Middle frontal gyrus (tissue), 1 donor: ENCODE results near the gene TP53TG5.

ENCODE experiments used
- DNase-seq: peaks from one replicate; pipeline ENCODE4 v3.0.0-alpha.2; 2015; ENCODE audit warnings: low spot score; ENCODE audit errors: extremely low spot score

The TP53TG5 gene

GRCh38 chr20:45378191-45378590 is at the start of gene TP53TG5:
Gene TP53TG5, minus strand, starts transcription at chr20:45378325. Its CDS starts 89 bp downstream, at chr20:45378236.
- no peak for DNase-seq

DNA sequence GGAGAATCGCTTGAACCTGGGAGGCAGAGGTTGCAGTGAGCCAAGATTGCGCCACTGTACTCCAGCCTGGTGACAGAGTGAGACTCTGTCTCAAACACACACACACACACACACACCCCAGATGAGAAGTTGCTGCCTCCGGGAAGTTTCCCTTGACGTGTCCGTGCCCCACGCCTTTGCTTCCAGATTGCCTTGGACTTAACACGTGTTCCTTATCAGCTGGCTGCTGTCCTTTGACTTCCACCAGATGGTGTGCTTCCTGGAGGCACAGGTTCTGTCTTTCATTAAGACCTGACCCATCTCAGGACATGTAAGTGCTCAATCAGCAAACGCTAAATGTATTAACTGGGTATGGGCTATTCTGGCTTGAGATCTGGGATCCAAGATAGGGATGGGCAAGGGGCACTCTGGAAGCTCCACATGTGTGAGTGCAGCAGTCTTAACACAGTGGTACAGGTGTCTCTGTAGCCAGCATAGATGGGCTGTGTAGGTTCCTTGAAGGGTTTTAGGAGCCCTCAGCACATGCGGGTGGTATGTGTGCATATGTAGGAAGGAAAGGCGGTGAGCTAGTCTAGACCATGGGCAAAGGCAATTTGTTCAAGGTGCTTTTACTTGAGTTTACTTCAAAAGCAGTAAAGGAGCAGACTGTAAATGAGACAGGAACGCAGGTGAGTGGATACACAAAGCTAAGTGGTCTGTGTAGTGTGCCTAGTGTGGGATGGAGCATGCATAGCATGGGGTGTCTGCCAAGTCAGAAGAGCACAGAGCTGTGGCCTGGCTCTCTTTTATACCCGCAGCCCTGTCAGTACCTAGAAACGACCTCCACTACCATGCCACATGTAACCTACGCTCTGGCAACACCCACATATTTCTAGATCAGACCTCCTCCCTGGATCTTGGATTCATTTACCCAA is 49.4 kb upstream of the TP53TG5 start:
- no peak for DNase-seq

GRCh38 chr20:45426320-45427016 is 48.3 kb upstream of the TP53TG5 start:
- DNase-seq = no peak

DNA sequence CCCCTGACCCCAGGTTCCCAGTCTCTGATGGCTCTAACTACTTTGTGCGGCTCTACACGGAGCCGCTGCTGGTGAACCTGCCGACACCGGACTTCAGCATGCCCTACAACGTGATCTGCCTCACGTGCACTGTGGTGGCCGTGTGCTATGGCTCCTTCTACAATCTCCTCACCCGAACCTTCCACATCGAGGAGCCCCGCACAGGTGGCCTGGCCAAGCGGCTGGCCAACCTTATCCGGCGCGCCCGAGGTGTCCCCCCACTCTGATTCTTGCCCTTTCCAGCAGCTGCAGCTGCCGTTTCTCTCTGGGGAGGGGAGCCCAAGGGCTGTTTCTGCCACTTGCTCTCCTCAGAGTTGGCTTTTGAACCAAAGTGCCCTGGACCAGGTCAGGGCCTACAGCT is 47.4 kb upstream of the TP53TG5 start:
- DNase-seq = no peak

DNA sequence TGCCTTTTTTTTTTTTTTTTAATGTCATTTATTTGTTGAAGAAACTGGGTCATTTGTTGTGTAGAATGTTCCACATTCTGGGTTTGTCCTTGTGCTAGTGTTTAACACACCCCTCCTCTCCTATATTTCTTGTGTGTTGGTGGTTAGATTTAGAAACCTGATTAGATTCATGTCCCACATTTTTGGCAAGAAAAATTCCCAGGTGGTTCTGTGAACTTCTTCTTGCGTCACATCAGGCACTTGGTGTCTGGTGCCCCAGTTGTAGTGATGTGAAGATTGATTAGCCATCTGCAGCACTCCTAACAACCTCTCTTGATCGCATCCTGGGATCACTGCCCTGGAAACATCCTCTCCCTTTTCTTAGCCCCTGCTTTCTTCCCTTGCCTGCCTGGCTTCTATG is 45.6 kb upstream of the TP53TG5 start:
- DNase-seq = no peak

DNA sequence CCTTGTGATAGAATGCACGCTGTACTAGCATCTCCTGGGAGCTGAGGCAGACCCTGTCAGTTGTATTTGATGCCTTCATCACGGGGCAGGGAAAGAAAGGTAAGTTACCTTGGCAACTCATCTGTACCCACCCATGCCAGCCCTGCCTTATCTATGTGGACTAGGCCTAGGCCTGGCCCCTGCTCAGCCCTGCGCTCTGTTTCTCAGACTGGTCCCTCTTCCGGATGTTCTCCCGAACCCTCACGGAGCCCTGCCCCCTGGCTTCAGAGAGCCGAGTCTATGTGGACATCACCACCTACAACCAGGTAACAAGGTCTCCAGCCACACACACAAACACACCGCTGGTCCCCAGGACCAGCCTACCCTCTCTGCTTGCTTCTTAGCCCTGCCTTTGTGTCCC is 42.0 kb upstream of the TP53TG5 start:
- no peak for DNase-seq

DNA sequence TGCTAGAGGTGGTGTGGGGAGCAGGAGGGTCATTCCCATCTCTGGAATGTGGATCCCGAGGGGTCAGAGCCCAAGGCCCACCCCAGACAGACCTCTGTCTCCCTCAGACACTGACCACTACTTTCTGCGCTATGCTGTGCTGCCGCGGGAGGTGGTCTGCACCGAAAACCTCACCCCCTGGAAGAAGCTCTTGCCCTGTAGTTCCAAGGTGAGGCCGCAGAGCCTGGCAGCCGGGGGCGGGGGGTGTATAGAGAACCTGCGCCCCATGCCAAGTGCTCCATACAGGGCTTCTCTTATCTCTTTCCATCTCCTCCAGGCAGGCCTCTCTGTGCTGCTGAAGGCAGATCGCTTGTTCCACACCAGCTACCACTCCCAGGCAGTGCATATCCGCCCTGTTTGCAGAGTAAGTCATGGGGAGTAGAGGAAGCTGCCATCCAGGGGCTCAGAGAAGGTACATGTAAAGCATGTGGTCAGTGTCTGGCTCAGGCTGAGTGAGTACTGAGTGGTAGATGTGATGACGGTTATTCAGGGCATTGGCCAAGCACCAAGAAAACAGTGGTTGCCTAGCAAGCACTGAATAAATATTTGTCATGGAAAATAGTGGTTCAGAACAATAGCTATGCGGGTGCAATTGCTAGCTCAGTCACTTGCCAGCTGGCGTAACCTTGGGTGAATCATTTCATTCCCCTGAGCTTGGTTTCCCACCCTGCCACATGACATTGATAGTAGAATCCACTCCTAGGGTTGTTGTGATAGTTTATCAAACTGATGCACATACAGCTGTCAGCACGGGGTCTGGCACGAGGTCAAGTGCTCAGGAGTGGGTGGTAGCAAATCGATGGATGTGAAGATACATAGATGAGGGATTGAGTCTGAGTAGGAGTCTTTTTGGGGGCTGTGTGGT is 41.3 kb upstream of the TP53TG5 start:
- no peak for DNase-seq

DNA sequence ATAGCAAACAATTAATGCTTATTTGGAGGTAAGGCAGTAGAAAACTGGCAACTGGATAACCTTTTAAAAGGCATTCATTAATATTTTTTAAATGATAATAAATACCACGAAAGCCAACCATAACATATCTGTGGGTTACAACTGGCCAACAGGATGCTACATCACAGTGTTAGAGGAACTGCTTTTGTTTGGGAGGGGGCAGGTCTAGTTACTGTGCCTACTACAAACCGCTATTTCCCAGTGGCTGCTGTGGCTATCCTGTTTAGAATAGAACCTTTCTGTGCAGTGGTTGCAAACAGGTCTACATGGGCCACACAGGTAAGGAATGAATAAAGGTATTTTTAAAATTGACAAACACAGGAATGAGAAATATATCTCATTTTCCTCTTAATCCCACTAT is 38.8 kb upstream of the TP53TG5 start:
- DNase-seq = no peak

- peak; percentile 89 for DNase-seq
Measured at GRCh38 chr20:45415822-45416637, 37.9 kb upstream of the TP53TG5 start, which contains the start of gene PIGT. Gene PIGT, plus strand, starts transcription at chr20:45416141. Its CDS starts 16 bp downstream, at chr20:45416157.

GRCh38 chr20:45413479-45413878 is 35.4 kb upstream of the TP53TG5 start:
- no peak for DNase-seq

DNA sequence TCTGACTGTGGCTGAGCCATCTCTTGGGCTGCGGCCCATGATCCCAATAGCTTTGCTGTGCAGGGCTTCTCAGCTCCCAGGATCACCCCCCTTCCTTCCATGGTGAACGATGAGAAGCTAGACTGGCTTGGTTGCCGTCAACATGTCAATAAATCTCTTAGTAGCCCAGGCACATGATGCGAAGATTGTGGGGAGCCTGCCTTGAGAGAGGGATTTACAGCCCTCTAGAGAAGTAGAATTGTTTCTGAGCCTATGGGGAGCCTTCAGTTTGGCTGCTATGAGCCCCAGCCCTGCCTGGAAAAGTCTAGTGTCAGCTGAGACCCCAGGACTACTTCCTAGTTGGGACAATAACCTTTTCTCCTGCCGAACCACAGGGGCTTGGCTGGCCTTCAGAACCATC is 34.5 kb upstream of the TP53TG5 start:
- no peak for DNase-seq

DNA sequence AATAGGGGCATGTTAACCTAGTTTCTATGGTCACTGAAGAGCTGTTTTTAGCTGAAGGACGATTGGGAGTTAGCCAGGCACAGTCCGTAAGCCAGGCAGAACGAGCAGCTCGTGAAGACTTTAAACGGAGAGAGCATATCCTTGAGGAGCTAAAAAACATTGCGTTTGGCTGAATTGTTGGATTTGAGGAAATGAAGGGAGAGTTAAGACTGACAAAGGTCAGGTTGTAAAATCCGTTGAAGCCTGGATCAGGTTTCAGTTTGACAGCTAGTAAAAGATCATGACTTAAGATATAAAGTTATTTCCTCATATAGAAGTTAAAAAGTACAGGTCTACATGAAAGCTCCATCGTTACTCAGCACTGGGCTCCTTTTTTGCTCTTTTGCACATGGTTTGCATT is 32.8 kb upstream of the TP53TG5 start:
- no peak for DNase-seq

DNA sequence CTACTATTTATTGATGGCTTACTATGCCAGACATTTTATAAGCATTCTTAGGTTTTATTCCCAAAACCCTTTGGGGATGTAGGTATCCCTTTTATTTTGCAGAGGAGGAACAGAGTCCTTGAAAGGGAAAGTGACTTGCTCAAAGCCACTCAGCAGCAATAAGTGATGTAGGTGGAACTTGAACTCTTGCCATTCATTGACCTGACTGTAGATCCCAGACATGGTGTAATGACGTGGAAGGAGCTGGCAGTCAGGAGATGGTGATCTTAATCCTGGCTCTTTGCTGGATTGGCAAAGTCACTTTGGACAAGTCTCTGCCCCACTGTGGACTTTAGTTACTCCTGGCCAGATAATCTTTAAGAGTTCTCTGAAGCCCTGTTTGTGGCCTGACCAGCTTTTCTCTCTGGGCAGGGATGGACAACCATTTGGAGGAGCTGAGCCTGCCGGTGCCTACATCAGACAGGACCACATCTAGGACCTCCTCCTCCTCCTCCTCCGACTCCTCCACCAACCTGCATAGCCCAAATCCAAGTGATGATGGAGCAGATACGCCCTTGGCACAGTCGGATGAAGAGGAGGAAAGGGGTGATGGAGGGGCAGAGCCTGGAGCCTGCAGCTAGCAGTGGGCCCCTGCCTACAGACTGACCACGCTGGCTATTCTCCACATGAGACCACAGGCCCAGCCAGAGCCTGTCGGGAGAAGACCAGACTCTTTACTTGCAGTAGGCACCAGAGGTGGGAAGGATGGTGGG is 31.6 kb upstream of the TP53TG5 start:
- DNase-seq = no peak

DNA sequence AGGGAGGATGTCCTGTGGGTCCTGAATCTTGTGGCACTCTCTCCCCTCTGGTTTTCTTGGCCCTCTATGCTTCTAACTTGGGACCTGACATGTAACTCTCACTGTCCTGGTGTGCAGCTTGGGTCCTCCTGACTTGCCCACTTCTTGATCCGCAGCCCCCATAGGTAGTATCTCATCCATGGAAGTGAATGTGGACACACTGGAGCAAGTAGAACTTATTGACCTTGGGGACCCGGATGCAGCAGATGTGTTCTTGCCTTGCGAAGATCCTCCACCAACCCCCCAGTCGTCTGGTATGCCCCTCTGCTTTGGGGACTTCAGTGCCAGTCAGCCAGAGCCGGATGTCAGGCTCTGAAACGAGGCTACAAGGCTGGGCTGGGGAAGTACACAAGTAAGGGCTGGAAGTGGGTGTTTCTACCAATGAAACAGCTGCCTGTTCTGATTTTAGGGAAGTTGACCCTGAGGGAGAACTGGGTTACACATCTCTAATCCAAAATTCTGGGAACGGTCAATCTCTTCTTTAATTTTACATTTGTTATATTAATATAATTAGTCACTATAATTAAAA is 30.6 kb upstream of the TP53TG5 start:
- no peak for DNase-seq

- DNase-seq = peak; percentile 62
Measured at GRCh38 chr20:45407783-45408645, 29.9 kb upstream of the TP53TG5 start, which contains the start of gene DBNDD2. Gene DBNDD2, plus strand, starts transcription at chr20:45408289. Its CDS starts 179 bp downstream, at chr20:45408468.

DNA sequence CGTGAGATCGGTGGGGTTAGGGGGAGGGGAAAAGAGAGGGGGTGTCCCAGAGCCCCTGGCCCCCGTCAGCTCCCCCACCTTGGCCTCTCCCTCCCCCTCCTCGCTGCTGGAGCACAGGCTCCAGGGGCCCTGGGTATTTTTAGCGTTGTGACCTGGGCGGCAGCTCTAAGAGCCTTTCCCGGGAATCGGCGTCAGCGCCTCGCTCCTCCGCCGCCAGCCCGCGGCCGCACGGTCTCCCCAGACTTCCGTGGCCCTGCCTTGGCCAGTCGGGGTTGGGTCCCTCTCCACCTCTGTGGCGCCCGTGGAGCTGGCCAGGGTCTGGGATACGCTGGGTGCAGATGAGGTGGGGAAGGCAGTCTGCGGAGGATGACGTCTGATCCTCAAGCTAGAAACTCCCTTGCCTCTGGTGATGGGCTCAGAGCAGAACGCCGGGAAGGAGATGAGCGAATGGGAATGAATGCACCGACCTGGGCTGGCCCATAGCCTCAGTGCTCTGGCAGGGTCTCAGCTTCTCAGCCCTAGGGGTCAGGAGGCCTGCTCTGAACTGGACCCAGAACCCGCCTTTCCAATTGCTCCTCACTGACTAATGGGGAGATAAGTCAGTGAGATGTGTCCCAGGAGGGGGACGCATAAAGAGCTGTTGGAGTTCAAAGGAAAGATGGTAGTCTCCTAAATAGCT is 29.1 kb upstream of the TP53TG5 start:
- DNase-seq = no peak

DNA sequence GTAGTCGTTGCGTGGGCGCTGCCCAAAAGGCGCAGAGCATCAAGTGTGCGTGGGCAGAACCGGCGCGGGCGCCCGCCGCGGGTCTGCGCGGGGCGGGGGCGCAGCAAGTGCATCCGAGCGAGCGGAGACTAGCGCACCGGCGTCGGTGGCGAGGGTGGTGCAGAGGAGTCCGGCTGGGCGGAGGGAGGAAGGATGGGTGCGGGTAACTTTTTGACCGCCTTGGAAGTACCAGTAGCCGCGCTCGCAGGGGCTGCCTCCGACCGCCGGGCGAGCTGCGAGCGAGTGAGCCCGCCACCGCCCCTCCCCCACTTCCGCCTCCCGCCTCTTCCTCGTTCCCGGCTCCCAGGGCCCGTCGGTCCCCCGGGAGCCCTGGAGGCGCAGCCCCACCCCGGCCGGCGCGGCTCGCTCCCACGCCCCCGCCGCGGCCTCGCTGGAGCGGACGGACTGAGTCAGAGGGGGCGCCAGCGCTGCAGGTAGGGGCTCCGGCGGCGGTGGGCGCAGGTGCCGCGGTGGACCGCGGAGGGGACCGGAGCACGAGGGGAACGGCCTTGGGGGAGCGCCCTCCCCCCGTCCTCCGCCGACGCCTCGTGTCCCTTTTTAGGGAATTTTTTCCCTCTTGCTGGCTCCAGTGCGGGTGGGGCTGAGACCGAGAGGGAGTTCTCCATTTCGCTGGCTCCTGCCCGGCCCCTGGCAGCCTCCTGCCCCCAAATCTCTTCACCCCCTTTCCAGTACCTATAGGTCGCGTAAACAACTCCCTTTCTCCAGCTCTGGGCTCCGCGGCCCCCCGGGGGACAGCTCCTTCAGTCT is 28.3 kb upstream of the TP53TG5 start:
- peak; percentile 29 for DNase-seq
